Activated T-cell treated with anti-CD3 and anti-CD28 coated beads, Interleukin-2, amount 50 U/mL, for 48 hours (primary cell): Measurements from ENCODE around the gene JCAD.
"Not testable (repeated sequence)": the region's sequence is repeated elsewhere in the genome, so short reads cannot be mapped to it uniquely, and the experiment has no call there.

Experiments
- DNase-seq, 2 experiments: peaks; one replicate each; pipeline ENCODE4 v3.0.0-alpha.2; 2020

The JCAD gene

GRCh38 chr10:29980084-29980483 is 79.3 kb downstream of the JCAD start:
- DNase-seq = no peak

DNA sequence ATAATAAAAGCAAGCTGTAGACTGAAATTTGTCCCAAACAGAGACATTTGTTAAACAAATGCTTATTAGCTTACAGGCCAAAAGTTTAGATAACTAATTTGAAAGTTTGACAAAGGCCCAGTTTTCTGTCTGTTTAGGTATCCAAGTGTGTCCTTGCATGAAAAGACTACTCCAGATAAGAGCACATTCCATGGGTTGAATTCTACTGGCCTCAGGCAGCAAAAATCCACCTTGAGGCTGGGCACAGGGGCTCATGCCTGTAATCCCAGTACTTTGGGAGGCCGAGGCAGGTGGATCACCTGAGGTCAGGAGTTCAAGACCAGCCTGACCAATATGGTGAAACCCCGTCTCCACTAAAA is 80.0 kb downstream of the JCAD start:
- DNase-seq = not testable (repeated sequence)

DNA sequence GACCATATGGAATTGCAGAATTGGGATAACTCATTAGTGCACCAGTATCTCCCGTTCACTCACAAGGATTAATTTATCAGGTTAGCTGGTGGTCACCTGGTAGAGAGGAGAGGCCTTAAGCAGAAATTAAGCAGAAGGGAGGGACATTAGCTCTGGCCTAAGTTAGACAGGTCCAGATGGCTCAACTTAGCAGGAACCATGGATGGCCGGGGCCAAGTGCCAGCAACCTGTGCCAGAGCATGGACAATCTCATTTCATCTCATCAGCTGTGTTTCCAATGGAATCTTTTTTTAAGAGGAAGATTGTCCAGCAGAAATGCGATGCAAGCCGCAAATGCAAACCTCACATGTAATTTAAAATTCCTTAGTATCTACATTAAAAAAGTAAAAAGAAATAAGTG is 82.2 kb downstream of the JCAD start:
- no peak for DNase-seq

DNA sequence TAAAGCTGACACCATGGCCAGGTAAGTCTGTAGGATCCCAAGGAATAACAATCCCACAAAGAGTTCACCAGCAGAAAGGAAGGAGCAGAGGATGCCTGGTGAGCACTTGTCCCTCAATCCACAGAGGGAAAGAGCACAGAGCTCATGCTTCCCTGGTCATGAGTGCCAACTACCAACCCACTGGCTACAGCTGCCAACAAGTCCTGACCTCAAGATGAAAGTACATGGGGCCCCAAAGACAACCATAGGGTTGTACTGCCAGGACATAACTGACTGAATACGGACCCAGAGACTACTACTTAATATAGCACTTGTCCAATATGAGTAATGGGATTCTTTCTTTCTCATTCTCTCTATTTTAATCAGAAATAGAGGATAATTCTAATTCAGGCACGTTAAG is 83.3 kb downstream of the JCAD start:
- no peak for DNase-seq

GRCh38 chr10:29974773-29975172 is 84.6 kb downstream of the JCAD start:
- DNase-seq = no peak

- no peak for DNase-seq
These were observed 85.5 kb downstream of the JCAD start for GRCh38 chr10:29973921-29974320.

DNA sequence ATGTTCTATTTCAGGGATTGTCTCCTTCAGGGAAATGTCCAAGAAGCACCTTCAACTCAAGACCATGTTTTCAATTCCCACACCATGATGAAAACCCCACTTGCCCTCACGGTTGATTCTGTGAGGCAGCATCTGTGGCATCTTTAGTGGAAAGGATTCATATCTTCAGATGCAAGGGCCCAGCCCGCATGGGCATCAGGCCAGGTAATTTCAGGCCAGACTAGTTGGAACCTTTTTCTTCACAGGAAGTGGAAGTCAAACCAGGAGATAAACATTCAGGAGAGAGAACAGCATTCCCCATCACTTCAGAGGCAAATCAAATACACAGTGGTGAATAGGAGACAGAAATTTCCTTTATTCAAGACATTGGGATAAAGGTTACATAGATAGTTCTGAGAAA is 88.8 kb downstream of the JCAD start:
- DNase-seq = no peak

GRCh38 chr10:29970012-29970396 is 89.4 kb downstream of the JCAD start:
- no peak for DNase-seq

- no peak for DNase-seq
These were observed 90.0 kb downstream of the JCAD start for GRCh38 chr10:29969255-29970011.

DNA sequence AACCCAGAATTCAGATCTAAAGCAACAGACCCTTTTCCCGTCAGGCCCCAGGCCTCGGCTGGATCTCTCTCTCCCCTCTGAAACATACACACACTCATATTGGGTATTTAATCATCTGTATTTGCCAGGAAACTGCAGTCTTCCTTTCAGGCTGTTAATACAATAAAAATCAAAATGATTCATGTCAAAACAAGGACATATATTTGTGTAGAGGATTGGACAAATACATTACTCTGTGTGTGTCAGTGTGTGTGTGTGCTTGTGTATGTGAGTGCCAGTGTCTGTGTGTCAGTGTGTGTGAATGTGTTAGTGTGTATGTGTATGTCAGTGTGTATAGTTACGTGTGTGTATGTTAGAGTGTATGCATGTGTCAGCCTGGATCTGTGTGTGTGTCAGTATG is 90.8 kb downstream of the JCAD start:
- DNase-seq = no peak

- DNase-seq = no peak
These were observed 93.1 kb downstream of the JCAD start for GRCh38 chr10:29966269-29966668.
